Keratinocyte (primary cell): ENCODE results near the gene STX18. TPM values are rescaled to one million over a fixed set of nuclear protein-coding genes. Genes with fewer than 3 reads are reported as not detected.

ENCODE experiments used
- DNase-seq: peaks from one replicate; pipeline ENCODE4 v3.0.0-alpha.2; 2011; ENCODE audit warnings: low read depth, missing footprints, low spot score
- FAIRE-seq: peaks from 2 replicates; lab custom pipeline; 2011; peaks lifted over from hg19 to GRCh38; lab: Jason Lieb, UNC
- H2AFZ ChIP-seq: 2 replicates; pipeline ENCODE4 v1.6.0; 2012; ENCODE audit warnings: low read length, control low read depth, inconsistent platforms; ENCODE audit not compliant: control insufficient read depth
- H3K27ac ChIP-seq: 2 replicates; pipeline ENCODE4 v1.5.1; 2011; ENCODE audit warnings: low read length; ENCODE audit not compliant: control insufficient read depth, insufficient read depth
- H3K27me3 ChIP-seq: 3 replicates; pipeline ENCODE4 v1.6.0; 2011; ENCODE audit warnings: low read length; ENCODE audit not compliant: control insufficient read depth, insufficient read depth; ENCODE audit errors: extremely low read depth
- H3K36me3 ChIP-seq, 2 experiments: 2 replicates in 1 of 2; 3 replicates in 1 of 2; pipeline ENCODE4 v1.5.1; 2011; ENCODE audit warnings: low read length in 2 of 2, mild to moderate bottlenecking in 1 of 2; ENCODE audit not compliant: control insufficient read depth in 2 of 2, insufficient read depth in 2 of 2; ENCODE audit errors: extremely low read depth in 1 of 2
- H3K4me1 ChIP-seq: 3 replicates; pipeline ENCODE4 v1.5.1; 2011; ENCODE audit warnings: low read length; ENCODE audit not compliant: control insufficient read depth, insufficient read depth; ENCODE audit errors: extremely low read depth
- H3K4me2 ChIP-seq: 3 replicates; pipeline ENCODE4 v1.6.0; 2011; ENCODE audit warnings: low read depth, low read length; ENCODE audit not compliant: control insufficient read depth, insufficient read depth; ENCODE audit errors: extremely low read depth
- H3K4me3 ChIP-seq, 3 experiments: fragments of 200-600 bp in 1 of 3; sonication (generic) in 1 of 3; 2 replicates in 2 of 3; 3 replicates in 1 of 3; pipeline ENCODE4 v1.5.1; 2011 to 2016; ENCODE audit warnings: low read length in 3 of 3, mild to moderate bottlenecking in 3 of 3, control low read depth in 2 of 3, inconsistent platforms in 1 of 3, low read depth in 1 of 3, mixed read lengths in 1 of 3, mixed run types in 1 of 3, moderate library complexity in 1 of 3; ENCODE audit not compliant: control insufficient read depth in 2 of 3, insufficient read depth in 2 of 3; ENCODE audit errors: extremely low read depth in 1 of 3
- H3K79me2 ChIP-seq: 2 replicates; pipeline ENCODE4 v1.6.0; 2012; ENCODE audit warnings: low read length; ENCODE audit not compliant: control insufficient read depth, insufficient read depth
- H3K9ac ChIP-seq: 3 replicates; pipeline ENCODE4 v1.6.0; 2011; ENCODE audit warnings: low read length; ENCODE audit not compliant: control insufficient read depth, insufficient read depth; ENCODE audit errors: extremely low read depth
- H3K9me1 ChIP-seq: 3 replicates; pipeline ENCODE4 v1.6.0; 2011; ENCODE audit warnings: low read length; ENCODE audit not compliant: control insufficient read depth, insufficient read depth; ENCODE audit errors: extremely low read depth
- H3K9me3 ChIP-seq: 2 replicates; pipeline ENCODE4 v1.5.1; 2012; ENCODE audit warnings: low read depth, low read length; ENCODE audit not compliant: control insufficient read depth
- H4K20me1 ChIP-seq: 3 replicates; pipeline ENCODE4 v1.6.0; 2011; ENCODE audit warnings: low read length; ENCODE audit not compliant: control insufficient read depth, insufficient read depth; ENCODE audit errors: extremely low read depth
- CTCF ChIP-seq, 3 experiments: IDR thresholded peaks in 1 of 3; conservative IDR thresholded peaks in 1 of 3; optimal IDR thresholded peaks in 1 of 3; 2 replicates in 2 of 3; 3 replicates in 1 of 3; pipeline versions ENCODE3 to v1.5.1; 2011; ENCODE audit warnings: low read length in 3 of 3, mild to moderate bottlenecking in 3 of 3, moderate library complexity in 2 of 3, control low read depth in 1 of 3, inconsistent platforms in 1 of 3; ENCODE audit not compliant: insufficient read depth in 2 of 3; ENCODE audit errors: extremely low read depth in 1 of 3
- EZH2 ChIP-seq: IDR thresholded peaks from one replicate; pipeline ENCODE4 v1.6.1; 2012; ENCODE audit warnings: inconsistent platforms, mild to moderate bottlenecking, low read length, moderate library complexity
- dilution Hi-C: fragments of 300-500 bp; cut with MboI; formaldehyde crosslinking; loops from one replicate; pipeline ENCODE4 v1.7.0; 2020; ENCODE audit warnings: low sequenced_read_pairs; ENCODE audit not compliant: extremely low pct_ligation_motif_present
- polyA plus RNA-seq, 5 experiments: library from polyadenylated mRNA; depleted of rRNA in 3 of 5; stranded (reverse) in 3 of 5; stranded (forward) in 1 of 5; unstranded in 1 of 5; fragments of >200 nt; gene quantifications; 1 replicate in 1 of 5; 2 replicates in 3 of 5; 3 replicates in 1 of 5; pipeline versions ENCODE4 v1.2.1 to v1.2.3, GENCODE V29; 2011 to 2012; ENCODE audit warnings: missing spikeins in 2 of 5, low read depth in 1 of 5, low replicate concordance in 1 of 5

Gene STX18
- polyA plus RNA-seq, 1 donor (not counting 4 experiments of a cell fraction or from before 2014, with no cell fraction given), result 21.6 TPM

DNA sequence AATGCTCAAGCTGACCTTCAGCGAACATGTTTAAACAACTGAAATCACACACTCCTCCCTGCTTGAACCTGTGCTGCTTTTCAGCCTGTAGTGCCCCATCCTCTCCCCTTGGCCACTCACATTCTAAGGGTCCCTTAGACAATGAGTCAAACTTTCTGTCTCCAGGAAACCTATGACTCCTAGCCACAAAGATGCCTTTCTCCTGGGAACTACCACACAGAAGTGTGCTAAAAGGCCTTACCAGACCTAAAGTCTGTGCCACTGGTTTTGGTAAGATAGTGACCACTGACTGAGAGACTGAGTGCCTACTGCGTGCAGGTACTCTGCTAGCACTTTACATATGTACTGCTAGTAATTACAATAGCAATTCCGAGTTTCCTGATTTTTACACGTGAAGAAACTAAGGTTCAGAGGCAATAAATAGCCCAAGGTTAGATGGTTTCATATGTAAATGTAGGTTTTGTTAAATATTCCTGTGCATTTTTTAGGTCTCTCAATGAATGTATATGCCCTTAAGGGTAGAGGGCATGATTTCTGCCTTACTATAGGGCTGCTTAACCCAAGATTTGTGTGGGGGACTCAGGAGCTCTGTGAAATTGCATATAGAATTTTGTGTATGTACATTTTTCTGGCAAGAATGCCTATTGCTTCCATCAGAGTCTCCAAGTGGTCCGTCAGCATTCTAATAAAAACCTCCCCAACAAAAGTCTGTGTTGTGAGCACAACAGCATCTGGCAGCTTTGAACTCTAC lies 83.9 kb downstream of the STX18 start:
- Histone ChIP-seq H3K9me3 (no peaks in the 10 kb centered on the region), H3K4me2 (no peak overlapping the region), H3K36me3 (peaks cover 8 to 16% of the 10 kb centered on the region in 2 experiments), H3K4me1 (no peaks in the 10 kb centered on the region), H3K27ac (no peak overlapping the region), H3K27me3 (no peaks in the 10 kb centered on the region), H4K20me1 (no peaks in the 10 kb centered on the region), H3K9me1 (no peaks in the 10 kb centered on the region), H3K9ac (no peak overlapping the region), H3K4me3 (no peak overlapping the region), H3K79me2 (no peaks in the 10 kb centered on the region), H2AFZ (no peak overlapping the region)
- FAIRE-seq, result no peak
- dilution Hi-C loops, result no loop called here
- DNase-seq, result no peak
- TF ChIP-seq CTCF (optimal IDR thresholded peaks at IDR 0.05 in 1 of 3, IDR thresholded peaks at IDR 0.05 in 1 of 3, conservative IDR thresholded peaks at IDR 0.05 in 1 of 3; ENCODE audit: extremely low read depth in 1 of 3, insufficient read depth in 2 of 3, low read length in 3 of 3) (no peak), EZH2 (no peak)

GRCh38 chr4:4456816-4457578 lies 84.9 kb downstream of the STX18 start:
- Histone ChIP-seq H3K4me1 (no peaks in the 10 kb centered on the region), H3K36me3 (peaks cover 8 to 14% of the 10 kb centered on the region in 2 experiments), H4K20me1 (no peaks in the 10 kb centered on the region), H2AFZ (no peak overlapping the region), H3K9me3 (no peaks in the 10 kb centered on the region), H3K9ac (no peak overlapping the region), H3K27ac (no peak overlapping the region), H3K4me3 (no peak overlapping the region), H3K27me3 (no peaks in the 10 kb centered on the region), H3K9me1 (no peaks in the 10 kb centered on the region), H3K4me2 (no peak overlapping the region), H3K79me2 (no peaks in the 10 kb centered on the region)
- TF ChIP-seq CTCF (optimal IDR thresholded peaks at IDR 0.05 in 1 of 3, IDR thresholded peaks at IDR 0.05 in 1 of 3, conservative IDR thresholded peaks at IDR 0.05 in 1 of 3; ENCODE audit: extremely low read depth in 1 of 3, insufficient read depth in 2 of 3, low read length in 3 of 3) (no peak), EZH2 (no peak)
- dilution Hi-C loops, result no loop called here
- FAIRE-seq, result no peak
- no peak for DNase-seq
